Mucosa of descending colon (tissue), 3 donors: ENCODE results near the gene USP28. TPM values are rescaled to one million over a fixed set of nuclear protein-coding genes. Genes with fewer than 3 reads are reported as not detected.

ENCODE experiments used
- ATAC-seq: fragments of 200-7000 bp; cut with Tn5 transposase; one replicate; pipeline ENCODE4 v1.9.1; 2020; ENCODE audit warnings: mild to moderate bottlenecking, moderate library complexity
- DNase-seq, 3 donors: peaks; one replicate each; pipeline ENCODE4 v3.0.0-alpha.2; 2020
- H3K36me3 ChIP-seq: fragments of 200-600 bp; one replicate; pipeline ENCODE4 v1.8.0; 2021; ENCODE audit warnings: low read depth, mild to moderate bottlenecking
- H3K4me1 ChIP-seq: fragments of 200-600 bp; one replicate; pipeline ENCODE4 v1.8.0; 2021; ENCODE audit warnings: low read depth, mild to moderate bottlenecking
- H3K4me3 ChIP-seq: fragments of 200-600 bp; one replicate; pipeline ENCODE4 v1.8.0; 2021; ENCODE audit warnings: mild to moderate bottlenecking
- H3K9me3 ChIP-seq: fragments of 200-600 bp; one replicate; pipeline ENCODE4 v1.8.0; 2021; ENCODE audit warnings: mild to moderate bottlenecking
- CTCF ChIP-seq: fragments of 200-600 bp; IDR thresholded peaks from one replicate; pipeline ENCODE4 v1.8.0; 2022; ENCODE audit warnings: antibody characterized with exemption, mild to moderate bottlenecking
- intact Hi-C, 2 donors: fragments of 100-400 bp; cut with DNase I in 1 of 2; cut with micrococcal nuclease in 1 of 2; formaldehyde crosslinking; loops; one replicate each; pipeline versions ENCODE4 v1.11.0 to v1.11.1; 2022; cut with DNase I, micrococcal nuclease
- total RNA-seq, 3 donors: library from RNA; stranded (reverse); fragmentation: NEBNext Ultra II Directional in 2 of 3; extraction: Animal tissue kit (Norgen Biotek cat#: 25700) in 2 of 3; gene quantifications; one replicate each; pipeline versions ENCODE4 v1.2.1 to v1.2.4, GENCODE V29; 2021 to 2023
- donor health status: DM: no; HTN: no; CAD: no; lungs with moderate emphysema.
- donor health status: DM: no; HTN: no; CAD: no.
- donor health status: DM: no; HTN: yes; CAD: no.

USP28 gene
- total RNA-seq, 3 donors from 2014 or later: 17.1 to 33.7 (median 20.2) TPM

- intact Hi-C loops: no loop called here
- TF ChIP-seq CTCF: no peak
Measured at GRCh38 chr11:113856966-113857759, 18.2 kb downstream of the USP28 start.

GRCh38 chr11:113855803-113856202 is 19.6 kb downstream of the USP28 start:
- Histone ChIP-seq H3K4me3 (no peak overlapping the region), H3K9me3 (no peaks in the 10 kb centered on the region), H3K36me3 (no peaks in the 10 kb centered on the region), H3K4me1 (peaks cover 5% of the 10 kb centered on the region)
- no peak for DNase-seq
- no peak for ATAC-seq
- intact Hi-C loops: no loop called here
- TF ChIP-seq CTCF: no peak

More at GRCh38 chr11:113856966-113857759, 18.2 kb downstream of the USP28 start:
- Histone ChIP-seq H3K36me3 (no peaks in the 10 kb centered on the region), H3K9me3 (no peaks in the 10 kb centered on the region), H3K4me1 (peaks cover 5% of the 10 kb centered on the region), H3K4me3 (no peak overlapping the region)
- ATAC-seq (no peak), DNase-seq (no peak)

GRCh38 chr11:113850188-113850587 is 25.2 kb downstream of the USP28 start:
- DNase-seq (no peak), ATAC-seq (no peak)
- TF ChIP-seq CTCF: no peak
- Histone ChIP-seq H3K9me3 (no peaks in the 10 kb centered on the region), H3K4me3 (no peak overlapping the region), H3K4me1 (no peaks in the 10 kb centered on the region), H3K36me3 (no peaks in the 10 kb centered on the region)
- intact Hi-C loops: no loop called here

- no peak for ATAC-seq
- H3K4me1 ChIP-seq: no peaks in the 10 kb centered on the region
- no peak for DNase-seq
- intact Hi-C loops: no loop called here
- H3K9me3 ChIP-seq: no peaks in the 10 kb centered on the region
- H3K36me3 ChIP-seq: no peaks in the 10 kb centered on the region
- no peak overlapping the region for H3K4me3 ChIP-seq
- TF ChIP-seq CTCF: no peak
Measured at GRCh38 chr11:113849713-113850112, 25.7 kb downstream of the USP28 start.

GRCh38 chr11:113847580-113847979 is 27.8 kb downstream of the USP28 start:
- no peak for TF ChIP-seq CTCF
- Histone ChIP-seq H3K4me3 (no peak overlapping the region), H3K36me3 (no peaks in the 10 kb centered on the region), H3K4me1 (no peaks in the 10 kb centered on the region), H3K9me3 (no peaks in the 10 kb centered on the region)
- DNase-seq: no peak
- ATAC-seq: no peak
- intact Hi-C loops: no loop called here
